GM12878 (cell line): ENCODE data around the gene HOXD11. TPM values are rescaled to one million over a fixed set of nuclear protein-coding genes. Genes with fewer than 3 reads are reported as not detected.

Experiments
- ATAC-seq: fragments of 200-7000 bp; cut with Tn5 transposase; 3 replicates; pipeline ENCODE4 v1.9.1; 2020; ENCODE audit warnings: mild to moderate bottlenecking, moderate library complexity
- BruUV-seq: library from RNA; stranded (reverse); fragments of 400-500 nt; replicated peaks from 2 replicates; lab custom pipeline; 2021; lab: Mats Ljungman, UMichigan
- CTCF ChIA-PET: fragments of 300-600 bp; sonication (Branson Sonifier 250); formaldehyde crosslinking; extraction: SDS; loops from one replicate; lab custom pipeline; 2021; ENCODE audit warnings: inconsistent platforms; lab: Yijun Ruan, JAX
- POLR2A ChIA-PET: fragments of 350-600 bp; formaldehyde crosslinking; extraction: SDS; loops from one replicate; lab custom pipeline; 2021; ENCODE audit warnings: inconsistent platforms; lab: Charles Lee
- RAD21 ChIA-PET: fragments of 300-600 bp; sonication (Branson Sonifier 250); formaldehyde crosslinking; loops from one replicate; lab custom pipeline; 2023; ENCODE audit warnings: antibody characterized with exemption; ENCODE audit not compliant: unreplicated experiment; lab: Charles Lee
- SMC1A ChIA-PET: fragments of 300-600 bp; sonication (Branson Sonifier 250); formaldehyde crosslinking; loops from one replicate; lab custom pipeline; 2023; ENCODE audit not compliant: unreplicated experiment, uncharacterized antibody; lab: Charles Lee
- DNase-seq: peaks from one replicate; pipeline ENCODE4 v3.0.0-alpha.2; 2011; ENCODE audit warnings: low read depth, low spot score
- FAIRE-seq: peaks from 3 replicates; lab custom pipeline; 2011; peaks lifted over from hg19 to GRCh38; lab: Jason Lieb, UNC
- H2AFZ ChIP-seq: 2 replicates; pipeline ENCODE4 v1.6.0; 2011; ENCODE audit warnings: low read depth, low read length, control low read depth; ENCODE audit not compliant: control insufficient read depth
- H3K27ac ChIP-seq: 2 replicates; pipeline ENCODE4 v1.5.1; 2011; ENCODE audit warnings: control low read depth; ENCODE audit not compliant: control insufficient read depth, insufficient read depth
- H3K27me3 ChIP-seq, 2 experiments: replicated peaks in 1 of 2; 2 replicates each; pipeline versions ENCODE4 v1.6.0 to v1.6.1; 2011; ENCODE audit warnings: low read length in 1 of 2; ENCODE audit not compliant: control insufficient read depth in 2 of 2, insufficient read depth in 2 of 2
- H3K36me3 ChIP-seq, 2 experiments: 2 replicates each; pipeline ENCODE4 v1.5.1; 2011; ENCODE audit warnings: low read length in 1 of 2; ENCODE audit not compliant: control insufficient read depth in 2 of 2, insufficient read depth in 2 of 2
- H3K4me1 ChIP-seq: 2 replicates; pipeline ENCODE4 v1.6.1; 2011; ENCODE audit warnings: mild to moderate bottlenecking, low read length, moderate library complexity, mixed read lengths; ENCODE audit not compliant: control insufficient read depth, insufficient read depth
- H3K4me2 ChIP-seq: 2 replicates; pipeline ENCODE4 v1.6.0; 2011; ENCODE audit warnings: control low read depth; ENCODE audit not compliant: control insufficient read depth, insufficient read depth
- H3K4me3 ChIP-seq: fragments of 200-600 bp; sonication (generic); 2 replicates; pipeline ENCODE4 v1.5.1; 2016
- H3K79me2 ChIP-seq: 2 replicates; pipeline ENCODE4 v1.6.0; 2011; ENCODE audit warnings: low read length; ENCODE audit not compliant: control insufficient read depth, insufficient read depth
- H3K9ac ChIP-seq: 2 replicates; pipeline ENCODE4 v1.8.0; 2011; ENCODE audit warnings: low read length, control low read depth, mixed read lengths; ENCODE audit not compliant: control insufficient read depth, insufficient read depth
- H3K9me3 ChIP-seq: replicated peaks from 3 replicates; pipeline ENCODE4 v1.5.1; 2011; ENCODE audit warnings: mild to moderate bottlenecking, low read length; ENCODE audit not compliant: control insufficient read depth, insufficient read depth
- H4K20me1 ChIP-seq: 2 replicates; pipeline ENCODE4 v1.6.0; 2011; ENCODE audit not compliant: control insufficient read depth, insufficient read depth
- ASH2L ChIP-seq: fragments of 300-600, 200-600 bp; sonication (generic); IDR thresholded peaks from 2 replicates; pipeline ENCODE4 v1.6.1; 2017; ENCODE audit warnings: low read depth, mild to moderate bottlenecking, borderline replicate concordance
- BACH1 ChIP-seq: fragments of 450-650 bp; IDR thresholded peaks from 2 replicates; pipeline ENCODE4 v1.6.1; 2017; ENCODE audit warnings: mild to moderate bottlenecking, borderline replicate concordance
- EGR1 ChIP-seq, 2 experiments: IDR thresholded peaks; 1 replicate in 1 of 2; 2 replicates in 1 of 2; pipeline ENCODE4 v1.6.1; 2011 to 2012; ENCODE audit warnings: low read depth in 2 of 2, low read length in 2 of 2, borderline replicate concordance in 1 of 2, mild to moderate bottlenecking in 1 of 2, moderate library complexity in 1 of 2
- HDAC6 ChIP-seq: fragments of 200-600 bp; sonication (generic); IDR thresholded peaks from one replicate; pipeline ENCODE4 v1.8.0; 2017; ENCODE audit warnings: antibody characterized with exemption; ENCODE audit not compliant: unreplicated experiment
- HDGF ChIP-seq: fragments of 450-650 bp; IDR thresholded peaks from 2 replicates; pipeline ENCODE4 v1.6.1; 2016; ENCODE audit warnings: antibody characterized with exemption
- NFIC ChIP-seq: IDR thresholded peaks from 2 replicates; pipeline ENCODE4 v1.6.1; 2012; ENCODE audit warnings: low read depth, mild to moderate bottlenecking, inconsistent platforms, low read length, moderate library complexity
- PAX5 ChIP-seq: IDR thresholded peaks from 2 replicates; pipeline ENCODE4 v1.6.1; 2011; ENCODE audit warnings: low read depth, low read length, borderline replicate concordance
- RAD21 ChIP-seq: IDR thresholded peaks from 2 replicates; pipeline ENCODE4 v1.6.1; 2011; ENCODE audit warnings: mild to moderate bottlenecking, low read depth, low read length, moderate library complexity; ENCODE audit not compliant: insufficient read depth
- RB1 ChIP-seq: fragments of 450-650 bp; formaldehyde crosslinking; IDR thresholded peaks from 2 replicates; pipeline ENCODE4 v1.6.1; 2017; ENCODE audit warnings: mild to moderate bottlenecking, borderline replicate concordance
- REST ChIP-seq: IDR thresholded peaks from 2 replicates; pipeline ENCODE4 v1.6.1; 2012; ENCODE audit warnings: mild to moderate bottlenecking, low read depth, low read length
- SMAD1 ChIP-seq: fragments of 450-650 bp; IDR thresholded peaks from 2 replicates; pipeline ENCODE4 v1.6.1; 2018; ENCODE audit warnings: mild to moderate bottlenecking, low read depth; ENCODE audit not compliant: partially characterized antibody
- SP1 ChIP-seq: IDR thresholded peaks from one replicate; pipeline ENCODE4 v1.6.1; 2011; ENCODE audit warnings: low read depth, low read length
- YY1 ChIP-seq: IDR thresholded peaks from 2 replicates; pipeline ENCODE4 v1.6.1; 2011; ENCODE audit warnings: low read depth, mild to moderate bottlenecking, low read length
- ZNF384 ChIP-seq: IDR thresholded peaks from 2 replicates; pipeline ENCODE4 v1.6.1; 2012; ENCODE audit warnings: low read depth, mild to moderate bottlenecking, low read length, improper control_type of control experiment, borderline replicate concordance
- WGBS: methylation state at CpG from one replicate; pipeline ENCODE4 v1.1.6; 2016; ENCODE audit warnings: low lambda C conversion rate; ENCODE audit not compliant: insufficient replicate concordance, insufficient coverage; ENCODE audit errors: missing lambda C conversion rate; 5-methylcytosine and 5-hydroxymethylcytosine counted together
- in situ Hi-C: fragments of 300-500 bp; cut with MboI; formaldehyde crosslinking; loops from 9 replicates; pipeline ENCODE4 v1.14.3; 2018; ENCODE audit warnings: mixed read lengths
- intact Hi-C: fragments of 100-400 bp; cut with micrococcal nuclease; formaldehyde crosslinking; loops from one replicate; pipeline ENCODE4 v1.14.2; 2022; ENCODE audit not compliant: unreplicated experiment
- polyA plus RNA-seq, 11 experiments: library from polyadenylated mRNA; depleted of rRNA in 4 of 11; unstranded in 6 of 11; stranded (reverse) in 5 of 11; fragments of >200 nt; fragmentation: Nextera tagmentation in 4 of 11; fragmentation: Illumina TruSeq in 1 of 11; extraction: Ambion mirVana in 4 of 11; extraction: Trizol in 1 of 11; gene quantifications; 1 replicate in 1 of 11; 2 replicates in 10 of 11; pipeline versions ENCODE4 v1.2.1 to v1.2.3, GENCODE V29; 2011 to 2016; ENCODE audit warnings: inconsistent platforms in 2 of 11, missing spikeins in 2 of 11, low read depth in 1 of 11
- total RNA-seq, 4 experiments: library from RNA; depleted of rRNA in 3 of 4; stranded (reverse); fragments of >200 nt in 3 of 4; fragmentation: Illumina TruSeq in 1 of 4; extraction: Trizol in 1 of 4; gene quantifications; 2 replicates each; pipeline versions ENCODE4 v1.2.1 to v1.2.3, GENCODE V29; 2013 to 2021
- TF ChIP-seq, protein P1 (sequence below): fragments of 450-650 bp; IDR thresholded peaks from 2 replicates; pipeline ENCODE4 v1.6.1; 2017; ENCODE audit warnings: low read depth, mild to moderate bottlenecking, moderate library complexity

HOXD11 gene
- total and polyA plus RNA-seq, 10 of the 15 experiments (the other 5 are each of a cell fraction or from before 2014, with no cell fraction given): not detected

GRCh38 chr2:176105078-176105729 is 1.9 kb upstream of the HOXD11 start:
- in situ Hi-C loops: no loop called here
- H3K4me1 ChIP-seq: no peaks in the 10 kb centered on the region
- no peak overlapping the region for H3K4me2 ChIP-seq
- H4K20me1 ChIP-seq: no peaks in the 10 kb centered on the region
- FAIRE-seq (no peak), DNase-seq (no peak), ATAC-seq (no peak)
- ChIA-PET POLR2A (no interaction called here), SMC1A (no interaction called here), CTCF (no interaction called here), RAD21 (no interaction called here)
- no peak overlapping the region for H2AFZ ChIP-seq
- H3K36me3 ChIP-seq: no peaks in the 10 kb centered on the region
- H3K4me3 ChIP-seq: no peak overlapping the region
- H3K9me3 ChIP-seq: peaks cover 3% of the 10 kb centered on the region; the same call in 1 of the 3 replicates
- H3K27ac ChIP-seq: no peak overlapping the region
- no peak overlapping the region for H3K9ac ChIP-seq
- no peaks in the 10 kb centered on the region for H3K79me2 ChIP-seq
- 38% methylated on average over 21 of the region's 25 CpGs for WGBS
- intact Hi-C loops: no loop called here
- peaks cover 18 to 39% of the 10 kb centered on the region in 2 experiments for H3K27me3 ChIP-seq
- TF ChIP-seq YY1 (no peak), RAD21 (no peak), SMAD1 (no peak), SP1 (no peak), HDGF (no peak), ZNF384 (no peak), ASH2L (no peak), PAX5 (no peak), BACH1 (no peak), EGR1 (IDR thresholded peaks at IDR 0.05; ENCODE audit: borderline replicate concordance in 1 of 2, low read depth in 2 of 2, low read length in 2 of 2) (no peak), NFIC (no peak), RB1 (no peak), HDAC6 (no peak), REST (no peak)
- TF ChIP-seq, protein P1, sequence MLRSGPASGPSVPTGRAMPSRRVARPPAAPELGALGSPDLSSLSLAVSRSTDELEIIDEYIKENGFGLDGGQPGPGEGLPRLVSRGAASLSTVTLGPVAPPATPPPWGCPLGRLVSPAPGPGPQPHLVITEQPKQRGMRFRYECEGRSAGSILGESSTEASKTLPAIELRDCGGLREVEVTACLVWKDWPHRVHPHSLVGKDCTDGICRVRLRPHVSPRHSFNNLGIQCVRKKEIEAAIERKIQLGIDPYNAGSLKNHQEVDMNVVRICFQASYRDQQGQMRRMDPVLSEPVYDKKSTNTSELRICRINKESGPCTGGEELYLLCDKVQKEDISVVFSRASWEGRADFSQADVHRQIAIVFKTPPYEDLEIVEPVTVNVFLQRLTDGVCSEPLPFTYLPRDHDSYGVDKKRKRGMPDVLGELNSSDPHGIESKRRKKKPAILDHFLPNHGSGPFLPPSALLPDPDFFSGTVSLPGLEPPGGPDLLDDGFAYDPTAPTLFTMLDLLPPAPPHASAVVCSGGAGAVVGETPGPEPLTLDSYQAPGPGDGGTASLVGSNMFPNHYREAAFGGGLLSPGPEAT: no peak
- no TSS peak for BruUV-seq
